ENCODE data around the gene ATP5PD. TPM values are rescaled to one million over a fixed set of nuclear protein-coding genes. Genes with fewer than 3 reads are reported as not detected.

Gene ATP5PD
- total RNA-seq, 3 donors from 2014 or later: 190 to 268 (median 222) TPM

GRCh38 chr17:75019710-75020109, 27.1 kb downstream of the ATP5PD start:
- H3K4me3 ChIP-seq: no peak overlapping the region
- no peak overlapping the region for H3K27ac ChIP-seq
- H3K4me1 ChIP-seq: no peaks in the 10 kb centered on the region
- no peak for DNase-seq (ENCODE audit: low spot score in 2 of 2)
- intact Hi-C loops (cut with DNase I; ENCODE audit: low total_unique reads): loop anchor here (2.0 kb wide), 1 partner anchor 17 kb away; no protein-coding TSS in a partner anchor
- no peaks in the 10 kb centered on the region for H3K27me3 ChIP-seq
- H3K36me3 ChIP-seq: no peaks in the 10 kb centered on the region
- H3K9me3 ChIP-seq: no peaks in the 10 kb centered on the region
- no peak for TF ChIP-seq POLR2AphosphoS5 (IDR thresholded peaks at IDR 0.05)
- no peak for TF ChIP-seq POLR2A (IDR thresholded peaks at IDR 0.05)
- no peak for TF ChIP-seq CTCF (IDR thresholded peaks at IDR 0.05)

- Histone ChIP-seq H3K36me3 (no peaks in the 10 kb centered on the region), H3K4me1 (no peaks in the 10 kb centered on the region), H3K27ac (no peak overlapping the region), H3K4me3 (no peak overlapping the region), H3K9me3 (no peaks in the 10 kb centered on the region), H3K27me3 (no peaks in the 10 kb centered on the region)
- DNase-seq (ENCODE audit: low spot score in 2 of 2): no peak
- intact Hi-C loops (cut with DNase I; ENCODE audit: low total_unique reads): no loop called here
- TF ChIP-seq POLR2A (IDR thresholded peaks at IDR 0.05) (no peak), POLR2AphosphoS5 (IDR thresholded peaks at IDR 0.05) (no peak), CTCF (IDR thresholded peaks at IDR 0.05) (no peak)
These were observed 27.6 kb downstream of the ATP5PD start for GRCh38 chr17:75019146-75019545.

- H3K36me3 ChIP-seq: no peaks in the 10 kb centered on the region
- intact Hi-C loops (cut with DNase I; ENCODE audit: low total_unique reads): no loop called here
These were observed 33.6 kb downstream of the ATP5PD start for GRCh38 chr17:75013092-75013559.

GRCh38 chr17:75012346-75013091, 34.2 kb downstream of the ATP5PD start, which contains the start of gene MRPL58:
MRPL58 (plus strand) TSS chr17:75012670; CDS start chr17:75012687, 17 bp downstream.
- Histone ChIP-seq H3K9me3 (no peaks in the 10 kb centered on the region), H3K4me3 (peak within 1 kb of the TSS; percentile 84 to 90 (median 89)), H3K36me3 (no peaks in the 10 kb centered on the region), H3K27ac (peak within 1 kb of the TSS; percentile 95 to 96), H3K4me1 (peaks cover 8 to 16% of the 10 kb centered on the region in 2 donors), H3K27me3 (no peaks in the 10 kb centered on the region)
- intact Hi-C loops (cut with DNase I; ENCODE audit: low total_unique reads): no loop called here
- peak; percentile 59 to 83 for DNase-seq (ENCODE audit: low spot score in 2 of 2)
- peak; percentile 40 to 82 (median 67) for TF ChIP-seq POLR2AphosphoS5 (IDR thresholded peaks at IDR 0.05)
- TF ChIP-seq POLR2A (IDR thresholded peaks at IDR 0.05): no peak
- TF ChIP-seq CTCF (IDR thresholded peaks at IDR 0.05): peak; percentile 60 to 73 (median 61)

More at GRCh38 chr17:75013092-75013559, 33.6 kb downstream of the ATP5PD start:
- Histone ChIP-seq H3K4me1 (peaks cover 8 to 16% of the 10 kb centered on the region in 2 donors), H3K27ac (peak overlapping the region; percentile 95 to 96), H3K27me3 (no peaks in the 10 kb centered on the region), H3K9me3 (no peaks in the 10 kb centered on the region), H3K4me3 (peak overlapping the region; percentile 84 to 90 (median 89))
- no peak for DNase-seq (ENCODE audit: low spot score in 2 of 2)
- TF ChIP-seq POLR2A (IDR thresholded peaks at IDR 0.05) (no peak), CTCF (IDR thresholded peaks at IDR 0.05) (no peak), POLR2AphosphoS5 (IDR thresholded peaks at IDR 0.05) (no peak)

GRCh38 chr17:75012096-75012345, 34.7 kb downstream of the ATP5PD start:
- H3K27me3 ChIP-seq: no peaks in the 10 kb centered on the region
- no peaks in the 10 kb centered on the region for H3K36me3 ChIP-seq
- intact Hi-C loops (cut with DNase I; ENCODE audit: low total_unique reads): no loop called here
- peaks cover 8 to 16% of the 10 kb centered on the region in 2 donors for H3K4me1 ChIP-seq
- no peaks in the 10 kb centered on the region for H3K9me3 ChIP-seq
- peak overlapping the region; percentile 84 to 90 (median 89) for H3K4me3 ChIP-seq
- peak overlapping the region; percentile 95 to 96 for H3K27ac ChIP-seq
- DNase-seq (ENCODE audit: low spot score in 2 of 2): no peak
- TF ChIP-seq CTCF (IDR thresholded peaks at IDR 0.05) (no peak), POLR2A (IDR thresholded peaks at IDR 0.05) (no peak), POLR2AphosphoS5 (IDR thresholded peaks at IDR 0.05) (no peak)

All from breast epithelium (tissue), 4 donors.